ENCODE data around the gene LRRC8C. TPM values are rescaled to one million over a fixed set of nuclear protein-coding genes. Genes with fewer than 3 reads are reported as not detected.

The LRRC8C gene
- total RNA-seq, 1 donor: 2.2 TPM

DNA sequence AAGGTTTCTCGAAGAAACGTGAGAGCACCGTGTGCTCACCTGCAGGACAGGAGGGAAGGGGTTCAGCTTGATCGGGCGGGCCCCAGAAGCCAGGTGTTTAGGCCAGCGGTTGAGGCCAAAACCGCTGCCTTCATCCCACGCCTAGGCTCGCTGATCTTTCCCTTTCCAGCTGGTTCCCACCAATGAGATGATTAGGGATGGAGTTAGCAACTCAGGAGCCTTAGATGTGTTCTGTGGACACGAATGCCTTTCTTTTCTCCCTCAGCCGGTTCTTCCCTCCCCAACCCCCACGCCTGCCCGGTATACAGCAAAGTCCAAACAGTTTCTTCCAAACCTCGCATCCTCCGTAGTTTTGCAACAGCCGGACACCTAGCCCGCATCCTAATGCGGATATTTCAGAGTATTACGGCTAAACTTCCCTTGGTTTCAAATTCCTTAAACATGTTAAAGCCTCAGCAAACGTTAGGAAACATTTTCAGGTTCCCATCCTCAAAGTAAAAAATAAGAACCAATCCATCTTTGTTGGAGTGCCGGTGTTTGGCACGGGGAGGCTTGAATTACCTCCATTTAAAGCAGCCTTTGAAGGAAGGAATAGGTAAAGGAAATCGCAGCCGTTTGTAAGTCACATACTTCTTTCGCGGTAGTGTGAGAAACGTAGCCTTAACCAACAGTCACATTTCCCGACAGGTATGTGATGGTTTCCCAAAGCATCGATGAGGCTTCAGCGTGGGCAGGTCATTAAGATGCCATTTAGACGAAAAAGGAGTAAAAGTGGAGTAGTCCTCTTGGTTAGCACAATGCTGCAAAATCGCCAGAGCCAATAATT lies 1.1 kb downstream of the LRRC8C start:
- peak overlapping the region; percentile 94 for H2AFZ ChIP-seq (ENCODE audit: low read length)
- no peaks in the 10 kb centered on the region for H3K36me3 ChIP-seq (ENCODE audit: insufficient read depth, low read length)
- H3K4me3 ChIP-seq (ENCODE audit: insufficient read depth, low read length): peak overlapping the region; percentile 83
- H3K79me2 ChIP-seq (ENCODE audit: insufficient read depth, low read length): peaks cover 21% of the 10 kb centered on the region
- no peak overlapping the region for H3K27ac ChIP-seq (ENCODE audit: low read depth, low read length)
- no peaks in the 10 kb centered on the region for H3K9me3 ChIP-seq (ENCODE audit: low read depth, low read length)
- DNase-seq (ENCODE audit: insufficient read length, low spot score, missing footprints): peak; percentile 91
- TF ChIP-seq CTCF (IDR thresholded peaks at IDR 0.05; ENCODE audit: extremely low read depth, low read depth, low read length): no peak
- no peaks in the 10 kb centered on the region for H3K27me3 ChIP-seq (ENCODE audit: insufficient read depth, low read length)
- peak overlapping the region; percentile 95 for H3K4me2 ChIP-seq (ENCODE audit: insufficient read depth, low read length)
- H3K4me1 ChIP-seq (ENCODE audit: insufficient read depth, low read length): peaks cover 20% of the 10 kb centered on the region
- H4K20me1 ChIP-seq (ENCODE audit: insufficient read depth, low read length): no peaks in the 10 kb centered on the region

- peak overlapping the region; percentile 67 for H3K4me2 ChIP-seq (ENCODE audit: insufficient read depth, low read length)
- DNase-seq (ENCODE audit: insufficient read length, low spot score, missing footprints): peak; percentile 64
- no peaks in the 10 kb centered on the region for H3K36me3 ChIP-seq (ENCODE audit: insufficient read depth, low read length)
- peaks cover 28% of the 10 kb centered on the region for H3K79me2 ChIP-seq (ENCODE audit: insufficient read depth, low read length)
- H3K4me3 ChIP-seq (ENCODE audit: insufficient read depth, low read length): no peak overlapping the region
- H4K20me1 ChIP-seq (ENCODE audit: insufficient read depth, low read length): no peaks in the 10 kb centered on the region
- H3K27me3 ChIP-seq (ENCODE audit: insufficient read depth, low read length): no peaks in the 10 kb centered on the region
- H3K27ac ChIP-seq (ENCODE audit: low read depth, low read length): peak overlapping the region; percentile 57
- no peak for TF ChIP-seq CTCF (IDR thresholded peaks at IDR 0.05; ENCODE audit: extremely low read depth, low read depth, low read length)
- no peaks in the 10 kb centered on the region for H3K9me3 ChIP-seq (ENCODE audit: low read depth, low read length)
- no peak overlapping the region for H2AFZ ChIP-seq (ENCODE audit: low read length)
- H3K4me1 ChIP-seq (ENCODE audit: insufficient read depth, low read length): peaks cover 23% of the 10 kb centered on the region
These were observed 3.2 kb downstream of the LRRC8C start for GRCh38 chr1:89635825-89636815.

- no peak for DNase-seq (ENCODE audit: insufficient read length, low spot score, missing footprints)
- TF ChIP-seq CTCF (IDR thresholded peaks at IDR 0.05; ENCODE audit: extremely low read depth, low read depth, low read length): no peak
- Histone ChIP-seq H4K20me1 (ENCODE audit: insufficient read depth, low read length) (no peaks in the 10 kb centered on the region), H3K27ac (ENCODE audit: low read depth, low read length) (no peak overlapping the region), H3K27me3 (ENCODE audit: insufficient read depth, low read length) (no peaks in the 10 kb centered on the region), H3K9me3 (ENCODE audit: low read depth, low read length) (no peaks in the 10 kb centered on the region), H2AFZ (ENCODE audit: low read length) (no peak overlapping the region), H3K4me3 (ENCODE audit: insufficient read depth, low read length) (no peak overlapping the region), H3K79me2 (ENCODE audit: insufficient read depth, low read length) (peaks cover 31% of the 10 kb centered on the region), H3K4me1 (ENCODE audit: insufficient read depth, low read length) (peaks cover 20% of the 10 kb centered on the region), H3K36me3 (ENCODE audit: insufficient read depth, low read length) (no peaks in the 10 kb centered on the region), H3K4me2 (ENCODE audit: insufficient read depth, low read length) (no peak overlapping the region)
These were observed 4.6 kb downstream of the LRRC8C start for GRCh38 chr1:89637496-89637895.

Measured in osteoblast (primary cell).